ENCODE measurements around the gene OXGR1.

GRCh38 chr13:97004886-97005285, 10.6 kb upstream of the OXGR1 start:
- TF ChIP-seq CTCF (IDR thresholded peaks at IDR 0.05 in 2 of 3, conservative IDR thresholded peaks at IDR 0.05 in 1 of 3; ENCODE audit: insufficient read depth in 2 of 3, low read depth in 1 of 3, low read length in 3 of 3) = no peak
- no peak for TF ChIP-seq TCF7L2 (IDR thresholded peaks at IDR 0.05; ENCODE audit: low read depth, low read length)
- TF ChIP-seq MXI1 (IDR thresholded peaks at IDR 0.05; ENCODE audit: low read depth, low read length) = no peak
- TF ChIP-seq ZSCAN29 (IDR thresholded peaks at IDR 0.05) = no peak
- TF ChIP-seq TAF1 (IDR thresholded peaks at IDR 0.05; ENCODE audit: control insufficient read depth, extremely low read depth, insufficient read depth, low read length, severe bottlenecking) = no peak

Measured in K562 (cell line).